GM12801 (cell line): ENCODE data around the gene ZNF90.

Experiments used
- CTCF ChIP-seq: IDR thresholded peaks from one replicate; pipeline ENCODE4 v1.5.1; 2011; ENCODE audit warnings: control low read depth; ENCODE audit not compliant: insufficient read length; ENCODE audit errors: extremely low read depth

The ZNF90 gene

DNA sequence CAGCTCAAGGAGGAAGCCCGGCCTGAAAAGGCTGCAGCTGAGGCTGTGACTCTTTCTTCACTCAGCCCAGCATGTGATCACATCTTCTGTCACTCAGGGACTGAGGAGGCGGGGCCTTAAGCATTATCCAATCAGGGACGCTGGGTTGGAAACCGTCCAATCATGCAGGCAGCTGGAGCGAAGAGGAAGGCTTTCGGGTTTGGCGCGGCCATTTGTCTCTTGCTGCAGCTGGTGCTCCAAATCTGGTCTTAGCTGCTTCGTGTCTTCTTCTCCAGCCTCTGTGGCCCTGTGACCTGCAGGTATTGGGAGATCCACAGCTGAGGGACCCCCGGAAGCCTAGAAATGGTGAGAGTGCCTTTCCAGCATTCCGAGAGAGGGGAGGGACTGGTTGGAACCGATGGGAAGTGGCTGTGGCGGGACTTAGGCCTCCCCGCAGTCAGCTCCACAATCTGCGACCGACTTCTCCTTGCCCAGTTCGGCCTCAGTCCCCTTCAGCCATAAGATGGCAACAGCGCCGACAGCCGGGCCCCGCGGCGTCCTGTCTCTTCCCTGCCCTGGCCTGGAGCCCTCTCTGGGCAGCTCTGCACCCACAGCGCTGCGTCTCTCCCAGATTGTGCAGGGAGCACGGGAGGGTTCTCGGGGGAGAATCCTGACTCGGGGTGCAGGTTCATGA is at the start of gene ZNF90:
TSS of gene ZNF90 (plus strand) at position 210 of the 673 bp plus-strand sequence. CDS start at position 343, 133 bp downstream.
- no peak for TF ChIP-seq CTCF

- no peak for TF ChIP-seq CTCF
Measured at GRCh38 chr19:20028611-20029010, 49.2 kb upstream of the ZNF90 start.

- TF ChIP-seq CTCF: no peak
Measured at GRCh38 chr19:20035935-20036334, 41.9 kb upstream of the ZNF90 start.

DNA sequence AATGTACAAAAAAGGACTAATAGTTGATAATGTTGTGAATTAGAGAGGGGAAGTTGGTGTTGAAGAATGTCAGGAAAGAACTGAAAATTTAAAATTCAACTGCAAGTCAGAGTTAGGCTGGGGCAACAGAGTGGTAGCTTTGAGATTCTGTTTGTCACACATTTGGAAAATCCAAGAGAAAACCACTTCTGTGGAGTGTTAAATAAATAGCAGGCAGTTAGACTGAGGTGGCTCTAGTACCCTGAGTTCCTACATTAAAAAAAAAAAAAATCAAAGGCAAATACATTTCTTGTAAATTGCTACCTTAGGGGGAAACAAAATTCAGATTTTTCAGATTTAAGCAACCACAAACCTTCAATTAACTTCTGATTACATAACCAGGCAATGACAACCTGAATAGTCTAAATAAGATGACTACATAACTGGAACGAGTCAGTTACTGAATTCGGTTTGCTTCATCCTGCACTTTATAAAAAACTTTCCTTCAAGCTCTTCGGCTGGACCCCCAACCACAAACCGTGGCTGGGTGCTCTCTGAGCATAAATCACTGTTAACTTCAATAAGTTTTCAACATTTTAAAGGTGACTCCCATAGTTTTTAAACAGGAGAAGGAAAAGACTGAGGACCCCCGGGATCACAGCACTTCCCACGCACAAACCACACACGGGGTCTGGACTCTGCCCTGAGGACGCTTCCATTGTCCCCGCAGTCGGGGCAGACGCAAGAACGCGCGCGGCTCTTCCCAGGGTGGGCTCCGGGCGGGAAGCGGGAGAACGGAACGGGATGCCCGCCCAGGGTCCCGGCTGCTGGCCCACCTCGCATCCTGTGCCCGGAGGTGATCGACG is 39.2 kb upstream of the ZNF90 start:
- TF ChIP-seq CTCF: no peak

- no peak for TF ChIP-seq CTCF
Measured at GRCh38 chr19:20039203-20039723, 38.5 kb upstream of the ZNF90 start, which contains the start of gene ZNF682. ZNF682 (minus strand) TSS chr19:20039505; CDS start chr19:20039345, 160 bp downstream.

- no peak for TF ChIP-seq CTCF
Measured at GRCh38 chr19:20044663-20045062, 33.1 kb upstream of the ZNF90 start.
